H1 (cell line): ENCODE measurements around the gene UPK1B. TPM values are rescaled to one million over a fixed set of nuclear protein-coding genes. Genes with fewer than 3 reads are reported as not detected.

Experiments
- CTCF ChIA-PET: fragments of 300-600 bp; sonication (Branson Sonifier 250); formaldehyde crosslinking; loops from one replicate; lab custom pipeline; 2021; ENCODE audit not compliant: partially characterized antibody; lab: Charles Lee
- POLR2A ChIA-PET: fragments of 300-600 bp; sonication (Branson Sonifier 250); formaldehyde crosslinking; loops from one replicate; lab custom pipeline; 2021; ENCODE audit warnings: inconsistent platforms; ENCODE audit not compliant: partially characterized antibody; lab: Charles Lee
- DNase-seq, 2 experiments: peaks; one replicate each; pipeline versions ENCODE4 v3.0.0 to v3.0.0-alpha.2; 2010 to 2022; ENCODE audit warnings: low spot score in 2 of 2, low read depth in 1 of 2, mixed read lengths in 1 of 2
- FAIRE-seq: peaks from 2 replicates; lab custom pipeline; 2011; peaks lifted over from hg19 to GRCh38; lab: Jason Lieb, UNC
- H2AFZ ChIP-seq: 2 replicates; pipeline ENCODE4 v1.8.1; 2012; ENCODE audit warnings: low read length, inconsistent platforms
- H2AK5ac ChIP-seq: 2 replicates; pipeline ENCODE4 v1.6.1; 2013; ENCODE audit warnings: low read depth, low read length
- H2BK120ac ChIP-seq: replicated peaks from 2 replicates; pipeline ENCODE3; 2013; ENCODE audit warnings: low read depth, low read length, inconsistent platforms
- H2BK12ac ChIP-seq: 2 replicates; pipeline ENCODE4 v1.6.1; 2013; ENCODE audit warnings: low read depth, low read length
- H2BK15ac ChIP-seq: 2 replicates; pipeline ENCODE4 v1.6.1; 2013; ENCODE audit warnings: low read length
- H2BK20ac ChIP-seq: 2 replicates; pipeline ENCODE4 v1.6.1; 2013; ENCODE audit warnings: low read length
- H2BK5ac ChIP-seq: 2 replicates; pipeline ENCODE4 v1.6.1; 2013; ENCODE audit warnings: low read depth, low read length
- H3K14ac ChIP-seq: 2 replicates; pipeline ENCODE4 v1.6.1; 2013; ENCODE audit warnings: inconsistent platforms; ENCODE audit not compliant: insufficient read length
- H3K18ac ChIP-seq: 2 replicates; pipeline ENCODE4 v1.6.1; 2013; ENCODE audit warnings: low read length; ENCODE audit errors: extremely low read depth
- H3K23ac ChIP-seq: 2 replicates; pipeline ENCODE4 v1.6.1; 2013; ENCODE audit warnings: inconsistent platforms; ENCODE audit not compliant: insufficient read length
- H3K23me2 ChIP-seq: 2 replicates; pipeline ENCODE4 v1.6.1; 2013; ENCODE audit warnings: low read depth, low read length
- H3K27ac ChIP-seq: 2 replicates; pipeline ENCODE4 v1.6.1; 2011; ENCODE audit warnings: low read depth, low read length, inconsistent platforms
- H3K27me3 ChIP-seq, 4 experiments: replicated peaks in 1 of 4; 1 replicate in 1 of 4; 2 replicates in 3 of 4; pipeline versions ENCODE4 v1.6.1 to v1.8.1; 2011 to 2013; ENCODE audit warnings: low read length in 3 of 4, mild to moderate bottlenecking in 3 of 4, inconsistent platforms in 2 of 4, mixed read lengths in 2 of 4, moderate library complexity in 1 of 4; ENCODE audit not compliant: control insufficient read depth in 3 of 4, insufficient read depth in 3 of 4; ENCODE audit errors: extremely low read depth in 1 of 4
- H3K36me3 ChIP-seq, 4 experiments: 2 replicates each; pipeline versions ENCODE4 v1.6.1 to v1.8.1; 2011 to 2013; ENCODE audit warnings: mild to moderate bottlenecking in 4 of 4, low read length in 3 of 4, moderate library complexity in 2 of 4, control low read depth in 1 of 4, inconsistent platforms in 1 of 4; ENCODE audit not compliant: insufficient read depth in 4 of 4, control insufficient read depth in 2 of 4
- H3K4ac ChIP-seq: replicated peaks from 2 replicates; pipeline ENCODE3; 2013; ENCODE audit warnings: low read length, low read depth, mixed read lengths, inconsistent platforms; ENCODE audit not compliant: insufficient read length
- H3K4me1 ChIP-seq, 4 experiments: replicated peaks in 1 of 4; 1 replicate in 1 of 4; 2 replicates in 3 of 4; pipeline versions ENCODE4 v1.6.1 to v1.8.1; 2011 to 2013; ENCODE audit warnings: low read length in 3 of 4, inconsistent platforms in 2 of 4, mixed read lengths in 1 of 4; ENCODE audit not compliant: insufficient read depth in 4 of 4, control insufficient read depth in 3 of 4
- H3K4me2 ChIP-seq, 2 experiments: 2 replicates each; pipeline versions ENCODE4 v1.6.1 to v1.8.1; 2011 to 2013; ENCODE audit warnings: low read depth in 2 of 2, low read length in 2 of 2, control low read depth in 1 of 2, inconsistent platforms in 1 of 2, mild to moderate bottlenecking in 1 of 2; ENCODE audit not compliant: insufficient read depth in 1 of 2
- H3K4me3 ChIP-seq, 4 experiments: fragments of 200-600, 300-600 bp in 1 of 4; sonication (generic), shearing (Covaris generic), sonication (Bioruptor Twin) in 1 of 4; 2 replicates each; pipeline versions ENCODE4 v1.5.1 to v1.8.1; 2011 to 2016; ENCODE audit warnings: low read length in 4 of 4, low read depth in 3 of 4, control low read depth in 2 of 4, inconsistent platforms in 2 of 4, mild to moderate bottlenecking in 2 of 4, mixed read lengths in 1 of 4, moderate library complexity in 1 of 4; ENCODE audit not compliant: insufficient read depth in 2 of 4; ENCODE audit errors: extremely low read depth in 1 of 4
- H3K56ac ChIP-seq: replicated peaks from 2 replicates; pipeline ENCODE3; 2013; ENCODE audit warnings: low read depth, mild to moderate bottlenecking, mixed read lengths, low read length, inconsistent platforms; ENCODE audit not compliant: insufficient read length
- H3K79me1 ChIP-seq: 2 replicates; pipeline ENCODE4 v1.6.1; 2013; ENCODE audit warnings: low read depth, low read length, control low read depth
- H3K79me2 ChIP-seq, 2 experiments: 2 replicates each; pipeline versions ENCODE4 v1.6.1 to v1.8.1; 2012 to 2013; ENCODE audit warnings: low read length in 2 of 2, mild to moderate bottlenecking in 2 of 2, inconsistent platforms in 1 of 2; ENCODE audit not compliant: insufficient read depth in 2 of 2, control insufficient read depth in 1 of 2
- H3K9ac ChIP-seq, 4 experiments: replicated peaks in 1 of 4; 1 replicate in 1 of 4; 2 replicates in 3 of 4; pipeline versions ENCODE4 v1.6.1 to v1.8.1; 2011 to 2013; ENCODE audit warnings: low read depth in 3 of 4, low read length in 3 of 4, control low read depth in 2 of 4, mild to moderate bottlenecking in 2 of 4, moderate library complexity in 2 of 4, inconsistent platforms in 1 of 4; ENCODE audit errors: extremely low read depth in 1 of 4
- H3K9me3 ChIP-seq, 2 experiments: 2 replicates each; pipeline versions ENCODE4 v1.6.1 to v1.8.1; 2012 to 2013; ENCODE audit warnings: mild to moderate bottlenecking in 2 of 2, moderate library complexity in 2 of 2, control low read depth in 1 of 2, inconsistent platforms in 1 of 2, low read depth in 1 of 2, low read length in 1 of 2, mixed read lengths in 1 of 2; ENCODE audit not compliant: insufficient read depth in 2 of 2
- H4K20me1 ChIP-seq, 2 experiments: replicated peaks in 1 of 2; 2 replicates each; pipeline versions ENCODE3 to v1.8.1; 2011 to 2013; ENCODE audit warnings: inconsistent platforms in 2 of 2, low read length in 2 of 2, mild to moderate bottlenecking in 1 of 2; ENCODE audit not compliant: insufficient read depth in 2 of 2, control insufficient read depth in 1 of 2
- H4K5ac ChIP-seq: 2 replicates; pipeline ENCODE4 v1.6.1; 2013; ENCODE audit warnings: low read length, low read depth, mixed read lengths, inconsistent platforms; ENCODE audit not compliant: insufficient read length
- H4K8ac ChIP-seq: 2 replicates; pipeline ENCODE4 v1.8.0; 2013; ENCODE audit warnings: mild to moderate bottlenecking, moderate library complexity, low read length, inconsistent platforms; ENCODE audit not compliant: insufficient read depth; ENCODE audit errors: extremely low read depth
- H4K91ac ChIP-seq: replicated peaks from 2 replicates; pipeline ENCODE3; 2013; ENCODE audit warnings: low read length, mixed read lengths, inconsistent platforms; ENCODE audit not compliant: insufficient read length
- SAP30 ChIP-seq: fragments of 300-600 bp; sonication (generic); IDR thresholded peaks from 2 replicates; pipeline ENCODE4 v1.7.1; 2012; ENCODE audit warnings: low read length, moderate library complexity, mild to moderate bottlenecking, inconsistent platforms; ENCODE audit not compliant: insufficient read depth, insufficient replicate concordance
- WGBS, 2 experiments: shearing (Covaris generic) in 1 of 2; methylation state at CpG; one replicate each; pipeline versions ENCODE4 v1.1.6 to v1.1.7; 2013 to 2015; ENCODE audit warnings: low lambda C conversion rate in 2 of 2, mixed read lengths in 2 of 2, inconsistent platforms in 1 of 2, low coverage in 1 of 2, missing lambda C conversion rate in 1 of 2; ENCODE audit not compliant: insufficient replicate concordance in 2 of 2, insufficient coverage in 1 of 2, insufficient read length in 1 of 2; ENCODE audit errors: extremely low coverage in 1 of 2, missing lambda C conversion rate in 1 of 2; 5-methylcytosine and 5-hydroxymethylcytosine counted together
- polyA plus RNA-seq, 7 experiments: library from polyadenylated mRNA; depleted of rRNA in 3 of 7; stranded (reverse) in 5 of 7; unstranded in 2 of 7; fragments of >200 nt in 5 of 7; fragments of 200-250 nt in 2 of 7; gene quantifications; 1 replicate in 5 of 7; 2 replicates in 1 of 7; 4 replicates in 1 of 7; pipeline versions ENCODE4 v1.2.1 to v1.2.3, GENCODE V29; 2011 to 2013; ENCODE audit warnings: missing spikeins in 2 of 7, mixed read lengths in 2 of 7
- total RNA-seq: library from RNA; stranded (reverse); fragmentation: NEBNext Ultra II Directional; extraction: Animal tissue kit (Norgen Biotek cat#: 25700); gene quantifications from 2 replicates; pipeline ENCODE4 v1.2.1, GENCODE V29; 2021

The UPK1B gene
- total and polyA plus RNA-seq, 2 of the 8 experiments (the other 6 are each of a cell fraction or from before 2014, with no cell fraction given), result 0.67 to 0.68 TPM

GRCh38 chr3:119170821-119171220 is 2.6 kb upstream of the UPK1B start:
- H4K20me1 ChIP-seq, result no peaks in the 10 kb centered on the region
- H2AK5ac ChIP-seq, result no peak overlapping the region
- no peak overlapping the region for H2BK5ac ChIP-seq
- no peaks in the 10 kb centered on the region for H3K79me2 ChIP-seq
- H3K27ac ChIP-seq, result no peak overlapping the region
- no peak overlapping the region for H3K23ac ChIP-seq
- no peak for FAIRE-seq
- H2AFZ ChIP-seq, result no peak overlapping the region
- no peaks in the 10 kb centered on the region for H3K79me1 ChIP-seq
- no peaks in the 10 kb centered on the region for H3K27me3 ChIP-seq
- H4K5ac ChIP-seq, result no peak overlapping the region
- H4K91ac ChIP-seq, result no peak overlapping the region
- H3K14ac ChIP-seq, result no peak overlapping the region
- H2BK120ac ChIP-seq, result no peak overlapping the region
- H4K8ac ChIP-seq, result no peak overlapping the region
- no peaks in the 10 kb centered on the region for H3K23me2 ChIP-seq
- H3K56ac ChIP-seq, result no peak overlapping the region
- H3K9ac ChIP-seq, result no peak overlapping the region
- CTCF ChIA-PET, result no interaction called here
- WGBS, 2 experiments, result 95% methylated on average over 3 of the region's 3 CpGs; no CpG with 5 or more reads in 1 of the 2 experiments
- no peak overlapping the region for H2BK20ac ChIP-seq
- no peak overlapping the region for H2BK15ac ChIP-seq
- no peak for DNase-seq
- no peak for TF ChIP-seq SAP30
- H3K18ac ChIP-seq, result no peak overlapping the region
- H3K36me3 ChIP-seq, result no peaks in the 10 kb centered on the region
- no peaks in the 10 kb centered on the region for H3K9me3 ChIP-seq
- no peak overlapping the region for H3K4ac ChIP-seq
- POLR2A ChIA-PET, result no interaction called here
- peaks cover 0 to 1% (median 0%) of the 10 kb centered on the region in 4 experiments; a peak in 1 of 7 replicates for H3K4me1 ChIP-seq
- no peak overlapping the region for H2BK12ac ChIP-seq
- no peak overlapping the region for H3K4me3 ChIP-seq
- H3K4me2 ChIP-seq, result no peak overlapping the region
